Hepatocyte (in vitro differentiated cells): ENCODE results near the gene GRIK1.

ENCODE experiments used
- CTCF ChIP-seq: fragments of 200-600 bp; sonication (generic); IDR thresholded peaks from 2 replicates; pipeline ENCODE4 v1.5.1; 2016; ENCODE audit warnings: antibody characterized with exemption, mild to moderate bottlenecking; ENCODE audit not compliant: poor library complexity
- EZH2 ChIP-seq: fragments of 200-600 bp; sonication (generic); IDR thresholded peaks from 2 replicates; pipeline ENCODE4 v1.6.1; 2016; ENCODE audit warnings: antibody characterized with exemption, mild to moderate bottlenecking, borderline replicate concordance

DNA sequence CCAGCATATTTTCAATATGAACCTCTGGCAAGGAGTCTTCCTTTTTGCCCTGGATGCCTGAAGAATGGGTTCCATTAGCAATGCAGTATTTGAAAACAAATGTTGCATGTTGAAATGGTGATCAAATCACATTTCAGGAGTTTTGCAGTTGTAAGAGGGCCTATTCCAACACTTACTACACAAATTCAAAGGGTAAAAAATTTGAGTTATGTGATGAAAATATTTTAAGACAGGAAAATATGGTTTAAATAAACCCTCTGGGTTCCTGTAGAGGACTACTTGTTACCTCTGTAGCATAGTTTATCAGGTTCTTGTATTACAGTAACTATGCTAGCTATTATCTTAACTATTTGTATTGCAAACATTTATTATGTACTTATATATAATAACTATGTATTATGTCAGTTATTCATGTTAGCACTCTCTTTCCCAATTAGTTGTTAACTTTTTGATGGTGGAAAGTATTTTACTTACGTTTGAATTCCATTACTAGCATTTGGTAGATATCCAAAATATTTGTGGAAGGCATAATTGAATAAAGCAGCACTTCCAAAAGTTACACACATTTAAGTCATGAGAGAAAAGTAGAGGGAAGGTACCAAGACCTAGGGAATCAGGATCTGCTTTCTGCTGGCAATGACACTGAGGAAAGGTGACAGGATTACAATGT, 312.9 kb downstream of the GRIK1 start:
- TF ChIP-seq EZH2 (no peak), CTCF (no peak)
